GM18907 (cell line): ENCODE results near the gene DHX16.

Experiments used
- ATAC-seq: cut with Tn5 transposase; IDR thresholded peaks from one replicate; pipeline ENCODE4 v1.9.1; 2021; ENCODE audit warnings: mild to moderate bottlenecking, moderate library complexity; ENCODE audit not compliant: unreplicated experiment

The DHX16 gene

DNA sequence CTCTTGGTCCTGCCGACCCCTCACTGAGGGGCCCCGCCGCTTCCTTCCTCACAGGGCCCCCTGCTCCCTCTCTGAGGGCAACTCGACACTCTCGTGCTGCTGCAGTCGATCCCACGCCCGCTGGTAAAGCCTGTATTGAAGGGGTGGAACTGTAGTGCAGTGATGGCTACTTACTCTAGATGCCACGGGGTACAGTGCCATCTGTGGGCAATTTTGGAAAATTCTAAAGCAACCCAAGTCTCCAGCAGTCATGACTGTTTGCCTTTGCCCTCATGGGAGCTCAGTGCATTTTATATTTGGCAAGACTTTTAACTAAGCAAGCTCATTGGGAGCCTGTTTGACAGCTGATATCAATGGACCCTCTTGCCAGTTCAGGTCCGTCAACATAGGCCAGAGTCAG, 32.3 kb downstream of the DHX16 start:
- ATAC-seq: no peak

DNA sequence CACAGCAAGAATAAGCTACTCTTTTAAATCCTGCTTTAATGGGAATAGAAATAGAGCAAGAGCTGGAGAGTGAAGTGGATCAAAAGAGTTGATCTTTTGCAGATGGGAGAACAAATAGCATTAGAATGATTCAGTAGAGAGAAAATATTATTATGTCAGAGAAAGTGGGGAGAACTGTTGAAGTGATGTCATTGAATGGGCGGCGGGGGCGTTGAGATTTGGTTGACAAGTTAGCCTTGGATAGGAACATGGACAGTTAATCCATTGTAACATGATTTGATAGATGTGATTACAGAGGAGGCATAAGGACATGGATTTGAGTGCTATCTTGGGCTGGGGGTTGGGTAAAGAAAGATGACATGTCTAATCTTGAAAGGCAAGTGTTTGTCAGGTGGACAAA, 37.0 kb downstream of the DHX16 start:
- ATAC-seq: no peak

DNA sequence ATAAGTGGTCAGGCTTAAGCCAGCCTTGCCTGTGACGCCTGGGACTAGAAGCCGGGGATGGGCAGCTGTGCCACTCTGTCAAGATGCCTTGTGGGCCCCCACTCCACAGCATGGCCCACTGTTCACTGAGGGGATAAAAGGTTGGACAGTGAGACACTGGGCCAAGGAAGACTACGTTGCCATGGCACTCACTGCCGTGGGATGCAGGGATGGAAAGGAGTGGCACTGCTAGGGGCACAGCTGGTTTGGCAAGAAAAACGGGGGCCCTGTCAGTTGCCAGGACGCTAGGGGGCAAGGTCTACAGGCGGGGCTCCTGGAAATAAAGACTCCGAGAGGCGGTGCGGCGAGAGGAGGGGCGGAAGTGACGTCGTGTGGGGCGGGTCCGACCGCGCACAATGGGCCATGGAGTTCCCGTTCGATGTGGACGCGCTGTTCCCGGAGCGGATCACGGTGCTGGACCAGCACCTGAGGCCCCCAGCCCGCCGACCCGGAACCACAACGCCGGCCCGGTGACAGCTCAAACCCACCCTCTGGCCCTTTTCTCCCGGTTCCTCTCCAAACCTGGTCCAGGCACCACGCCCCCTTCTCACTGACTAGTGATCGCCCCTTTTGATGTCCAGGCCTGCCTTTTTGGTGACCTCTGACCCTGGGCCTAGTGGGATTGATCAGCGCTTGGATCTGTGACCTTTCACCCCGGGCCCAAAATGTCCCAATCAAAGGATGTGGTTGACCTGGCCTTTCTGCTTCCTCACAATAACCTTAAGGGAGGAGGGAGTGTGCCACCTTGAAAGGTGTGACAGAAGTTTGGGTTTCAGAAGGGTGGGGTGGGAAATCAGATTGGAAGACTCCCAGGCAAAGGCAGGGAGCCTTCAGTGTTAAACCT, 46.1 kb downstream of the DHX16 start, which contains the start of gene ATAT1:
TSS of gene ATAT1 (plus strand) at position 391 of the 883 bp plus-strand sequence.
- peak; percentile 74 for ATAC-seq

GRCh38 chr6:30625511-30625910, 47.3 kb downstream of the DHX16 start:
- ATAC-seq: no peak

GRCh38 chr6:30619561-30619960, 53.2 kb downstream of the DHX16 start:
- ATAC-seq: no peak

DNA sequence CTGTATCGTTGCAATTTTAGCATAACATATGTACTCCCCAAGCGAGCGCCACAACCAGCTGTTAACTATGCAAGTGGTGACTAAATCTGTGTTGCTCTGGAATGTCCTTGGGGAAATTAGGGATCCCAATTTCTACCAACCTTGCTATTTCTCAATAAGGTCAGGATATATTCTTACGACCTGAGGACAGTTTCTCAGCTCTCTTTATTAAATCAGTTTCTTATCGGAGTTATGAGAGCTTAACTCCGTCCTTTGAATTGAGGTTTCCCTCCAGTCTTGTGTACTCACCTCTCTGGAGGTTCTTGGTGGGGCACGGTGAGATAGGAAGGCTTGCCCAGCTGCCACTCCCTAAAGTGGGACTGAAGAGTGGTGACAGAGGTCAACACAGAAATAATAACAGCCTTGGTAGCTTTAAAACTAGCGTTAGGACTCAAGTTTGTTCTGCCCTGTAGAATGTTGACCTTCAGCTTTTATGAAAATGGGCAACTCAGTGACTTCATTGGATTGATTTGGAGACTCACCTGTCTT, 54.5 kb downstream of the DHX16 start:
- ATAC-seq: no peak

DNA sequence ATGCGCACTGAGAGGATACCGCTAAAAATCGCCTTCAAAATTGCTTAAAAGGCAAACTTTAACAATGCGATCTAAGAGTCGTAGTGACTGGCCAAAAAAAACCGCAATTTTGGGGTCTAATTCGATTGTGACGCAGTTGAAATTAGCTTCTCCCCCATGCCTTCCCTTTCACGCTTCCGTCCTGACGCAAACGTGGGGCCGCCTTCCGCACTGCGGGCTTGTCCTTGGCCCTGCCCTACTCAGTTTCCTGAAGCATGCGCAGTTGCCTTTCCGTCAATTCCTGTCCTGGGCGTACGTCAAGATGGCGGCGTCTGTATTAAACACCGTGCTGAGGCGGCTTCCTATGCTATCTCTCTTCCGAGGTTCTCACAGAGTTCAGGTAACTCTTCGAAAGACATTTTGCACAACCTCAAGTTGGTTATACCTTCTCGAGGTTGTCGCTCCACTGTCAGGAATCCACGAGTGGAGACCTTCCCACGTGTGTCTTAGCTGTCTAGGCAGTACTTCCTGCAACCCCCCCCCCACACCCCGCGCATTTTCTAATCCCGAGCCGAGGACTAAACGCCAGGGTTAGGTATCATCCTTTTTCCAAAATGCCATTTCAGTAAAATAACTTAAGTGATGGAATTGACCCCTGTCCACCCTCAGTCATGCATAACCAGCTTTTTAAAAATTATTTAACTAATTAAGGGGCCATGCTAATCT, 55.1 kb downstream of the DHX16 start, which contains the start of gene MRPS18B:
TSS of gene MRPS18B (plus strand) at position 276 of the 705 bp plus-strand sequence. CDS start at position 302, 26 bp downstream.
- ATAC-seq: peak; percentile 80

- ATAC-seq: peak; percentile 87
Measured at GRCh38 chr6:30616811-30617564, 55.8 kb downstream of the DHX16 start, which contains the start of gene PPP1R10. TSS of gene PPP1R10 (minus strand) at chr6:30617243. CDS start at chr6:30609944, 7,299 bp downstream.

DNA sequence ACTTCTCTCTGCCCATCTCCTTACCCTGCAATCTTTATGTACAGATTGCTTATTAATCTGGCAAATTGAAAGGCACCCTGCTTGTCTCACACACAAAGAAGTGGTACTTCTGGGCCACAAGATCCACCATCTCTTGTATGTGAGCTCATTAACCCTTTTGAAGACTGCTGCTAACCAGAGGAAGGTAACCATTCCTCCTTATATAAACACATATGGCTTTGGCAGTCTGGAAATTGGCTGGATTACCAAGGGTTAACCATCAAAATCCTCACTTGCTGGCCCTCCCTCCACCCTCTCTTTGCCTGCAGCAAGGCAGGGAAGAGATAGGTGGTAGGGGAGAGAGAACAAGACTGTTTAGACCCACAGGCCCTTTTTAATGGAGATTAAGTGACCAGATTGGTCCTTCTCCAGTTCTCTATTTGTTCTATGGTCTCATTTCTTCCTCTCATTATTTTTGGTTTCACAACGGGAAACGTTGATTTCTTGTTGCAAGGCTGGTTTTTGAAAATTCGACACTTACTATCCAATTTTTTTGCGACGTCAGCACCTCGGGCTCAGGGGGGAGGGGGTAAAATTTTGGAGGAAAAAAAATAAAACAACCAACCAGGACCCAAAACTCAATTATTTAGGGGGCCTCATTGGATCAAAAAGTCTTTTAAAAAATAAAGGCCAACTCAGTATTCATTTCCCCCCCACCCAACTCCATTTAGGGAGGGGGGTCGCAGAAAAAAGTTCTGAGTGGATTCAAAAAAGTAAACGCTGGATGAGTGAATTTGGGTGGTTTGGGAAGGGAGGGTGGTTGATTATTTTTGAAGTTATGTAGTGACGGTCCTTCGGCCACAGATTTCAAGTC, 56.6 kb downstream of the DHX16 start:
- no peak for ATAC-seq

DNA sequence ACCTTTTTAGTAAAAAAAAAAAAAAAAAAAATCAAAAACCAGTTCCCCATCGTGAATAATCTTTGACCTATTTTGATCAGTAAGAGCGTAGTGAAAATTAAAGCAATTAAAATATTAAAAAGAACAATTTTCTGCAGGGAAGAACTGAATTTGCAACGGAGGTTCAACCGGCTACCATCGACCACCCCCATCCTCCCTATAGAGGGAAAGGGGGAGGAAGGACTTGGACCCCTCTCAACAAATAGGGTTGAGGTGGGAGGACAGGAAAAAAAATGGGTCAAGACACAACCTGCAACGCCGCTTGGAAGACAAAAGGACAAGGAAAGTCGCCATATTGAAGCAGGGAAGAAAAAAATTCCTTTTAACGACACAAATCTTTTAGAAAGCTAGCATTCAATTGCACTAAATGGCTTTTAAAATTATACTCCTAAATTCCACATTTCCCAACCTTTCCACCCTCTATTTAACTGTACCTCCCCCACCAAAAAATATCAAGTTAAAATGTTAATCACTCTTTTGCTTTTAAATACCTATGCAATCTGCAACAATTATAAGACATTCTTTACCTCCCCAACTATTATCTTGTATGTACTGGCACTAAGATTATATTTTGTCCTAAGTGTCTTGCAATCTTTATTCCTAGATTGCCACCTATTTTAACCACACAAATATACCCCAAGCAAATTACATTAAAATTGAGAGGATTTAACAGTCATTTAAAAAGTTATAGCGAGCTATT, 57.4 kb downstream of the DHX16 start:
- no peak for ATAC-seq

DNA sequence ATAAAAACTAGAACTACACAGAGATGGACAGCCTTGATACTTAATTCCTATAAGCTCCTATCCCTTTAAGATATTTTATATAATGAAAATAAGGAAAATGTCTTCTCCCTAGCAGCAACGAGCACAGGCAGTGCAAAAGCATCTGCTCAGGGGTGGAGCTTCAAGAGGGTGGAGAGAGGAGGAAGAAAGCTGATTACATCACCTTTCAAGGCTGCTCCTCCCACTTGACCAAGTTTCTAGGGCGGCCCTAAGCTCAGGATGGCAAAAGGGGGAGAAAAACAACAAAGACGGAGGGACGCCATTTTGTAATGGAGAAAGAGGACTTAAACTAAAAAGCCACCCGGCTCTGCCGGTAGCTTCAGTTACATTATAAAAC, 58.0 kb downstream of the DHX16 start:
- ATAC-seq: peak; percentile 35

- no peak for ATAC-seq
Measured at GRCh38 chr6:30614044-30614842, 58.6 kb downstream of the DHX16 start.

- ATAC-seq: no peak
Measured at GRCh38 chr6:30613251-30614043, 59.4 kb downstream of the DHX16 start.

- no peak for ATAC-seq
Measured at GRCh38 chr6:30612687-30613248, 60.0 kb downstream of the DHX16 start.

- ATAC-seq: no peak
Measured at GRCh38 chr6:30612213-30612612, 60.6 kb downstream of the DHX16 start.

- ATAC-seq: no peak
Measured at GRCh38 chr6:30611856-30612194, 61.0 kb downstream of the DHX16 start.

DNA sequence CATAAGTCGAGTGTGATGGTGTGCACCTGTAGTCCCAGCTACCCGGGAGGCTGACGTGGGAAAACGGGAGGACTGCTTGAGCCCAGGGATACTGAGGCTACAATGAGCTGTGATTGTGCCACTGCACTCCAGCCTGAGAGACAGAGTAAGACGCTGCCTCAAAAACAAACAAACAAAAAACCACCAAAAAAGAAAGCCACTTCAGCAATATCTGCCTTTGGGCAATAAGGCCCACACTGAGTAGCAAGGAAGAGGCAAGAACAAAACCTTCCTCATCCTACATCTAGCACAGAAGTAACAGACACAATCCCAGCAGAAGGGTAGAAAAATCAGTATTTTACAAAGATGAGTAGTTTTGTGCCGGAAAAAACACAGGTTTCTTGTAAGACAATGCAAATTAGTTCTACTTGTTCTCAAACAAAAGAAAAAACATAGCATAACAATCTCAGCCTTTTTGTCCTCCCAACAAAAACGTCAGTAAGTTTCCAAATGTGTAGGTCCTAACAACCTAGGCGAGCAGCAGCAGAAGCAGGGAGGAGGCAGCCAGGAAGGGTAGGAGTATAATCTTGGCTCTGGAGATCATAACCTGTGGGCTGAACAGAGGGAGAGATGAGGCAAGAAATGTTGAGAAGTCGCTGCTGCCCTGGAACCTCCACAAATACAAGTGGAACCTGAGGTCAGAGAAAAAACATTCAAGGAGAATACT, 61.5 kb downstream of the DHX16 start:
- no peak for ATAC-seq
